IPS-20b (cell line): ENCODE data around the gene FBLN2.
A peak's percentile ranks its signal among the peaks of the same experiment; 100 is the strongest.

Experiments
- H3K27ac ChIP-seq: one replicate; pipeline ENCODE4 v1.5.1; 2013; ENCODE audit warnings: low read length
- H3K27me3 ChIP-seq: 2 replicates; pipeline ENCODE4 v1.6.1; 2013; ENCODE audit warnings: mild to moderate bottlenecking, low read length, inconsistent platforms; ENCODE audit not compliant: insufficient read depth
- H3K36me3 ChIP-seq: 2 replicates; pipeline ENCODE4 v1.6.1; 2013; ENCODE audit warnings: low read depth, mild to moderate bottlenecking, inconsistent platforms, low read length, moderate library complexity; ENCODE audit not compliant: insufficient read depth
- H3K4me1 ChIP-seq: 2 replicates; pipeline ENCODE4 v1.6.1; 2013; ENCODE audit warnings: mild to moderate bottlenecking, control low read depth, inconsistent platforms, low read length, moderate library complexity; ENCODE audit not compliant: insufficient read depth
- H3K4me3 ChIP-seq: 2 replicates; pipeline ENCODE4 v1.5.1; 2013; ENCODE audit warnings: mild to moderate bottlenecking, low read length, inconsistent platforms
- H3K9ac ChIP-seq: 2 replicates; pipeline ENCODE4 v1.6.1; 2013; ENCODE audit warnings: low read depth, mild to moderate bottlenecking, inconsistent platforms, low read length, moderate library complexity
- H3K9me3 ChIP-seq: 2 replicates; pipeline ENCODE4 v1.6.1; 2013; ENCODE audit warnings: mild to moderate bottlenecking, low read depth, low read length, inconsistent platforms; ENCODE audit not compliant: insufficient read depth

The FBLN2 gene

GRCh38 chr3:13525827-13526625, 22.9 kb upstream of the FBLN2 start:
- Histone ChIP-seq H3K9me3 (no peaks in the 10 kb centered on the region; the same call in 1 of the 2 replicates), H3K4me3 (no peak overlapping the region), H3K27me3 (no peaks in the 10 kb centered on the region), H3K36me3 (no peaks in the 10 kb centered on the region), H3K4me1 (peaks cover 3% of the 10 kb centered on the region; the same call in 1 of the 2 replicates), H3K27ac (no peak overlapping the region), H3K9ac (peak overlapping the region; percentile 19; the same call in 1 of the 2 replicates)

- H3K9me3 ChIP-seq = no peaks in the 10 kb centered on the region
- H3K27me3 ChIP-seq = no peaks in the 10 kb centered on the region
- H3K27ac ChIP-seq = no peak overlapping the region
- peaks cover 3% of the 10 kb centered on the region; the same call in 1 of the 2 replicates for H3K4me1 ChIP-seq
- H3K36me3 ChIP-seq = no peaks in the 10 kb centered on the region
- no peak overlapping the region for H3K9ac ChIP-seq
- no peak overlapping the region for H3K4me3 ChIP-seq
Observed at GRCh38 chr3:13526626-13526949, 22.3 kb upstream of the FBLN2 start.

GRCh38 chr3:13528217-13528867, 20.6 kb upstream of the FBLN2 start:
- H3K9ac ChIP-seq = no peak overlapping the region
- peaks cover 3% of the 10 kb centered on the region; the same call in 1 of the 2 replicates for H3K4me1 ChIP-seq
- H3K27ac ChIP-seq = no peak overlapping the region
- no peaks in the 10 kb centered on the region for H3K9me3 ChIP-seq
- H3K27me3 ChIP-seq = no peaks in the 10 kb centered on the region
- H3K36me3 ChIP-seq = no peaks in the 10 kb centered on the region
- H3K4me3 ChIP-seq = no peak overlapping the region

- Histone ChIP-seq H3K27me3 (no peaks in the 10 kb centered on the region), H3K9ac (no peak overlapping the region), H3K27ac (no peak overlapping the region), H3K9me3 (no peaks in the 10 kb centered on the region), H3K4me1 (peaks cover 3% of the 10 kb centered on the region; the same call in 1 of the 2 replicates), H3K36me3 (no peaks in the 10 kb centered on the region), H3K4me3 (no peak overlapping the region)
Observed at GRCh38 chr3:13529196-13530112, 19.5 kb upstream of the FBLN2 start.

GRCh38 chr3:13530241-13531009, 18.5 kb upstream of the FBLN2 start:
- H3K4me1 ChIP-seq = peaks cover 3% of the 10 kb centered on the region; the same call in 1 of the 2 replicates
- no peak overlapping the region for H3K27ac ChIP-seq
- H3K9ac ChIP-seq = no peak overlapping the region
- no peak overlapping the region for H3K4me3 ChIP-seq
- no peaks in the 10 kb centered on the region for H3K27me3 ChIP-seq
- no peaks in the 10 kb centered on the region for H3K9me3 ChIP-seq
- H3K36me3 ChIP-seq = no peaks in the 10 kb centered on the region

- Histone ChIP-seq H3K9ac (no peak overlapping the region), H3K9me3 (no peaks in the 10 kb centered on the region), H3K27me3 (no peaks in the 10 kb centered on the region), H3K4me1 (no peaks in the 10 kb centered on the region; the same call in 1 of the 2 replicates), H3K27ac (no peak overlapping the region), H3K36me3 (no peaks in the 10 kb centered on the region), H3K4me3 (no peak overlapping the region)
Observed at GRCh38 chr3:13532085-13532484, 16.8 kb upstream of the FBLN2 start.

- H3K9ac ChIP-seq = no peak overlapping the region
Observed at GRCh38 chr3:13532631-13533030, 16.3 kb upstream of the FBLN2 start.

GRCh38 chr3:13533885-13534301, 15.0 kb upstream of the FBLN2 start:
- Histone ChIP-seq H3K9me3 (no peaks in the 10 kb centered on the region), H3K4me1 (no peaks in the 10 kb centered on the region), H3K27me3 (no peaks in the 10 kb centered on the region), H3K27ac (no peak overlapping the region), H3K9ac (no peak overlapping the region), H3K4me3 (no peak overlapping the region), H3K36me3 (no peaks in the 10 kb centered on the region)

More at GRCh38 chr3:13532631-13533030, 16.3 kb upstream of the FBLN2 start:
- no peaks in the 10 kb centered on the region for H3K9me3 ChIP-seq
- no peaks in the 10 kb centered on the region for H3K36me3 ChIP-seq
- no peak overlapping the region for H3K4me3 ChIP-seq
- no peaks in the 10 kb centered on the region; the same call in 1 of the 2 replicates for H3K4me1 ChIP-seq
- no peak overlapping the region for H3K27ac ChIP-seq
- H3K27me3 ChIP-seq = no peaks in the 10 kb centered on the region

- H3K27ac ChIP-seq = no peak overlapping the region
- no peaks in the 10 kb centered on the region for H3K36me3 ChIP-seq
- no peak overlapping the region for H3K9ac ChIP-seq
- no peaks in the 10 kb centered on the region for H3K9me3 ChIP-seq
- H3K27me3 ChIP-seq = no peaks in the 10 kb centered on the region
- H3K4me3 ChIP-seq = no peak overlapping the region
- H3K4me1 ChIP-seq = no peaks in the 10 kb centered on the region
Observed at GRCh38 chr3:13535526-13535875, 13.4 kb upstream of the FBLN2 start.

- Histone ChIP-seq H3K4me1 (no peaks in the 10 kb centered on the region), H3K27me3 (no peaks in the 10 kb centered on the region), H3K36me3 (no peaks in the 10 kb centered on the region), H3K4me3 (no peak overlapping the region), H3K9ac (no peak overlapping the region), H3K9me3 (no peaks in the 10 kb centered on the region), H3K27ac (no peak overlapping the region)
Observed at GRCh38 chr3:13535905-13536304, 13.0 kb upstream of the FBLN2 start.

GRCh38 chr3:13536432-13536831, 12.5 kb upstream of the FBLN2 start:
- H3K9ac ChIP-seq = no peak overlapping the region
- H3K27me3 ChIP-seq = no peaks in the 10 kb centered on the region
- no peaks in the 10 kb centered on the region for H3K4me1 ChIP-seq
- no peak overlapping the region for H3K27ac ChIP-seq
- peaks cover 2% of the 10 kb centered on the region; the same call in 1 of the 2 replicates for H3K9me3 ChIP-seq
- H3K36me3 ChIP-seq = no peaks in the 10 kb centered on the region
- no peak overlapping the region for H3K4me3 ChIP-seq
